CD4-positive, alpha-beta T cell treated with Interferon alpha-2 for 1 hour (primary cell): ENCODE results near the gene COG3.

Experiments used
- DNase-seq, 2 donors: peaks; one replicate each; pipeline ENCODE4 v3.0.0-alpha.2; 2020 to 2022

The COG3 gene

DNA sequence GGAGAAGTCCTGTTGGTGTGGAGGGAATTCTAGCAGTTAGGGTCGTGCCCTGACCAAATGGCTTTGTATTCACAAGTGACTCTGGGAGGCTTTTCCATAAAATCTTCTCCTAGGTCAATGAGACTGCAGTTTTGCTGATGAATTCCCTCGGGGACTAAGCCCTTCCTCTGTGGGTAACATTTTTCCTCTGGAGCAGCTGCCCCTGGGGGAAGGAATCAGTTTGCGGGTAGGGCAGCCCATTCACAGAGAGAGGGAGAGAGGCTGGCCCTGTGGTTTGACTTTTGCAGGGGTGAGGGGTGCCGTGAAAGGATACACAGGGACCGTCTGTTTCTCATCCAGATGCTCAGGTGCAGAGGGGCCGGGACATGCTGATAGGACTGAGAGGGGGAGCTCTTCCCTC, 83.5 kb downstream of the COG3 start:
- DNase-seq, result no peak

GRCh38 chr13:45554604-45555109, 89.9 kb downstream of the COG3 start:
- DNase-seq, result no peak

GRCh38 chr13:45564133-45564776, 99.5 kb downstream of the COG3 start:
- no peak for DNase-seq

GRCh38 chr13:45565331-45565730, 100.6 kb downstream of the COG3 start:
- DNase-seq, result no peak

- DNase-seq, result no peak
Observed at GRCh38 chr13:45575146-45575829, 110.5 kb downstream of the COG3 start.

- DNase-seq, result no peak
Observed at GRCh38 chr13:45575830-45576180, 111.1 kb downstream of the COG3 start.

GRCh38 chr13:45576466-45576865, 111.7 kb downstream of the COG3 start:
- no peak for DNase-seq

DNA sequence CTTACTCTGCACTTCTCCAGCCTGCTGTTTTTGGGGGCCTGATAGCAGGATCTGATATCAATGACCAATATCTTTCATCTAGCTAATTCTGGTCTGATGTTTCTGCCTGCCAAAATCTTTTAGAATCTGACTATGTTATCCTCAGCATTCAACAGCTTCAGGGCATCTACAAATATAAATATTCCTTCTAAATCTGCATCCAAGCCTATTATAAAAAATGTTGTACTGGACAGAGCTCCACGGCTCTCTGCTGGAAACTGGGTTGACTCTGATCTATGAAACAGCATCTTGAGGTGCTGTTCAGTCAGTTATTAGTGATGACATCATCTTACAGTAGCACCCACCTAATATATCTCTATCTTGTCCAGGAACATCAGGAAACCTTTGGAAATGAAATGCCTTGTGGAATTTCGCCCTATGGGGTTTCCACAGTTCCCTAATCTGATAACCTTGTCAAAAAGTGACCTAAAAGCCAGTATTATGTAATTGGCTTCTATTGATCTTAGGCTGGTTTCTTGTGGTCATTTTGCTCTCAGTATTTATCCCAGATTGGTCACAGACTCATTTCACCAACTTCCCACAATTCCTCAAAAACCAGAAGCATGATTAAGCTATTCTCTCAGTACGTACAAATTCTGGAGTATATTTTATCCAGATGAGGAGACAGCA, 117.8 kb downstream of the COG3 start:
- no peak for DNase-seq

- DNase-seq, result no peak
Observed at GRCh38 chr13:45584816-45585215, 120.1 kb downstream of the COG3 start.
